GM12872 (cell line): Measurements from ENCODE around the gene FAM50A.

Experiments
- CTCF ChIP-seq: IDR thresholded peaks from 3 replicates; pipeline ENCODE4 v1.5.1; 2011; ENCODE audit warnings: low read depth, mild to moderate bottlenecking, low read length, moderate library complexity; ENCODE audit not compliant: insufficient read depth

The FAM50A gene

GRCh38 chrX:154437971-154438893, 5.7 kb upstream of the FAM50A start:
- TF ChIP-seq CTCF, result no peak

GRCh38 chrX:154439841-154440240, 4.1 kb upstream of the FAM50A start:
- TF ChIP-seq CTCF, result no peak

- no peak for TF ChIP-seq CTCF
These were observed 3.2 kb upstream of the FAM50A start for GRCh38 chrX:154440623-154441357.

GRCh38 chrX:154441564-154441963, 2.4 kb upstream of the FAM50A start:
- no peak for TF ChIP-seq CTCF

- no peak for TF ChIP-seq CTCF
These were observed 1.8 kb upstream of the FAM50A start for GRCh38 chrX:154441984-154442707.

- TF ChIP-seq CTCF, result no peak
These were observed 446 bp upstream of the FAM50A start for GRCh38 chrX:154443479-154443910.

GRCh38 chrX:154444755-154445246, 860 bp downstream of the FAM50A start:
- TF ChIP-seq CTCF, result no peak
